Transverse colon (tissue), 4 donors: Measurements from ENCODE around the gene DOHH. TPM values are rescaled to one million over a fixed set of nuclear protein-coding genes. Genes with fewer than 3 reads are reported as not detected.
"Not testable (repeated sequence)": the region's sequence is repeated elsewhere in the genome, so short reads cannot be mapped to it uniquely, and the experiment has no call there.

Experiments used
- DNase-seq: peaks from one replicate; pipeline ENCODE4 v3.0.0-alpha.2; 2019
- H3K27ac ChIP-seq, 4 donors: fragments of 200-600 bp; sonication (generic); 2 replicates each; pipeline ENCODE4 v1.5.1; 2016 to 2018; ENCODE audit warnings: inconsistent platforms in 4 of 4
- H3K27me3 ChIP-seq: fragments of 200-600 bp; sonication (generic); 2 replicates; pipeline ENCODE4 v1.5.1; 2017; ENCODE audit warnings: inconsistent platforms
- H3K36me3 ChIP-seq, 4 donors: fragments of 200-600 bp; sonication (generic); 2 replicates each; pipeline ENCODE4 v1.5.1; 2017 to 2019; ENCODE audit warnings: inconsistent platforms in 4 of 4
- H3K4me1 ChIP-seq, 4 donors: fragments of 200-600 bp; sonication (generic); 2 replicates each; pipeline ENCODE4 v1.5.1; 2017 to 2020; ENCODE audit warnings: inconsistent platforms in 4 of 4
- H3K4me3 ChIP-seq, 4 donors: fragments of 200-600 bp; sonication (generic); 1 replicate in 1 of 4; 2 replicates in 3 of 4; pipeline versions ENCODE4 v1.5.1 to v1.6.1; 2017 to 2019; ENCODE audit warnings: inconsistent platforms in 4 of 4
- H3K9me3 ChIP-seq, 2 donors: fragments of 200-600 bp; sonication (generic); 2 replicates each; pipeline ENCODE4 v1.5.1; 2017 to 2019; ENCODE audit warnings: inconsistent platforms in 2 of 2
- EP300 ChIP-seq: sonication (generic); formaldehyde crosslinking; IDR thresholded peaks from one replicate; pipeline ENCODE4 v1.6.1; 2017; ENCODE audit warnings: antibody characterized with exemption, low read depth
- POLR2A ChIP-seq: fragments of 450-650 bp; IDR thresholded peaks from one replicate; pipeline ENCODE4 v1.6.1; 2016; ENCODE audit warnings: antibody characterized with exemption, mild to moderate bottlenecking, moderate library complexity
- POLR2AphosphoS5 ChIP-seq, 3 donors: sonication (generic); formaldehyde crosslinking; IDR thresholded peaks; one replicate each; pipeline ENCODE4 v1.6.1; 2016; ENCODE audit warnings: antibody characterized with exemption in 3 of 3
- WGBS, 2 donors: methylation state at CpG; one replicate each; pipeline ENCODE4 v1.1.5; 2018; ENCODE audit warnings: low coverage in 1 of 2; 5-methylcytosine and 5-hydroxymethylcytosine counted together
- in situ Hi-C, 4 donors: fragments of 200-750 bp; cut with MboI; loops; one replicate each; pipeline versions ENCODE4 v1.15.0 to v1.15.1; 2017; ENCODE audit warnings: low sequenced_read_pairs in 3 of 4, low pct_ligation_motif_present in 1 of 4, low pct_unique_long_range_greater_than_20kb in 1 of 4
- intact Hi-C: fragments of 100-400 bp; cut with DNase I; formaldehyde crosslinking; loops from one replicate; pipeline ENCODE4 v1.15.1; 2023; ENCODE audit warnings: low total_unique reads
- total RNA-seq, 4 donors: library from RNA; depleted of rRNA; stranded (reverse); fragments of >200 nt; gene quantifications; one replicate each; pipeline ENCODE4 v1.1.0, GENCODE V29; 2016
- TF ChIP-seq, protein P1 (sequence below), 5 experiments: fragments of 200-600 bp in 3 of 5; fragments of 450-650 bp in 2 of 5; sonication (generic) in 3 of 5; IDR thresholded peaks; 1 replicate in 2 of 5; 2 replicates in 3 of 5; pipeline ENCODE4 v1.5.1; 2016 to 2017; ENCODE audit warnings: antibody characterized with exemption in 5 of 5, inconsistent platforms in 3 of 5, mild to moderate bottlenecking in 2 of 5, moderate library complexity in 1 of 5

DOHH gene
- total RNA-seq, 4 donors from 2014 or later: 7.2 to 13.5 (median 10.8) TPM

DNA sequence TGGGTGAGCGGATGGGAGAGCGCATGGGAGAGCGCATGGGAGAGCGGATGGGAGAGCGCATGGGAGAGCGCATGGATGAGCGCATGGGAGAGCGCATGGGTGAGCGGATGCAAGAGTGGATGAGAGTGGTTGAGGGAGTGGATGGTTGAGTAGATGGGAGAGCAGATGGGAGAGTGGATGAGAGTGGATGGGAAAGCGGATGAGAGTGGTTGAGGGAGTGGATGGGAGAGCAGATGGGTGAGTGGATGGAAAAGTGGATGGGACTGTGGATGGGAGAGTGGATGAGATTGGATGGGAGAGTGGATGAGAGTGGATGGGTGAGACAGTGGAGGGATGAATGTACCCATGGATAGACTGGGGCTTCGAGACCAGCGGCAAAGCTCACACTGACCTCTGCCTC is 29.9 kb upstream of the DOHH start:
- H3K4me1 ChIP-seq: no peaks in the 10 kb centered on the region
- no peak for DNase-seq
- H3K36me3 ChIP-seq: peaks cover 0 to 54% (median 22%) of the 10 kb centered on the region in 4 donors
- no peaks in the 10 kb centered on the region for H3K27me3 ChIP-seq
- no peaks in the 10 kb centered on the region for H3K9me3 ChIP-seq
- intact Hi-C loops: no loop called here
- in situ Hi-C loops: no loop called here
- H3K27ac ChIP-seq: no peak overlapping the region
- H3K4me3 ChIP-seq: no peak overlapping the region
- TF ChIP-seq POLR2A (no peak), EP300 (no peak), POLR2AphosphoS5 (IDR thresholded peaks at IDR 0.05) (no peak)
- TF ChIP-seq, protein P1, sequence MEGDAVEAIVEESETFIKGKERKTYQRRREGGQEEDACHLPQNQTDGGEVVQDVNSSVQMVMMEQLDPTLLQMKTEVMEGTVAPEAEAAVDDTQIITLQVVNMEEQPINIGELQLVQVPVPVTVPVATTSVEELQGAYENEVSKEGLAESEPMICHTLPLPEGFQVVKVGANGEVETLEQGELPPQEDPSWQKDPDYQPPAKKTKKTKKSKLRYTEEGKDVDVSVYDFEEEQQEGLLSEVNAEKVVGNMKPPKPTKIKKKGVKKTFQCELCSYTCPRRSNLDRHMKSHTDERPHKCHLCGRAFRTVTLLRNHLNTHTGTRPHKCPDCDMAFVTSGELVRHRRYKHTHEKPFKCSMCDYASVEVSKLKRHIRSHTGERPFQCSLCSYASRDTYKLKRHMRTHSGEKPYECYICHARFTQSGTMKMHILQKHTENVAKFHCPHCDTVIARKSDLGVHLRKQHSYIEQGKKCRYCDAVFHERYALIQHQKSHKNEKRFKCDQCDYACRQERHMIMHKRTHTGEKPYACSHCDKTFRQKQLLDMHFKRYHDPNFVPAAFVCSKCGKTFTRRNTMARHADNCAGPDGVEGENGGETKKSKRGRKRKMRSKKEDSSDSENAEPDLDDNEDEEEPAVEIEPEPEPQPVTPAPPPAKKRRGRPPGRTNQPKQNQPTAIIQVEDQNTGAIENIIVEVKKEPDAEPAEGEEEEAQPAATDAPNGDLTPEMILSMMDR (IDR thresholded peaks at IDR 0.05): no peak
- 90 to 100% methylated on average over 10 to 12 of the region's 12 CpGs for whole genome bisulfite sequencing, 2 donors

DNA sequence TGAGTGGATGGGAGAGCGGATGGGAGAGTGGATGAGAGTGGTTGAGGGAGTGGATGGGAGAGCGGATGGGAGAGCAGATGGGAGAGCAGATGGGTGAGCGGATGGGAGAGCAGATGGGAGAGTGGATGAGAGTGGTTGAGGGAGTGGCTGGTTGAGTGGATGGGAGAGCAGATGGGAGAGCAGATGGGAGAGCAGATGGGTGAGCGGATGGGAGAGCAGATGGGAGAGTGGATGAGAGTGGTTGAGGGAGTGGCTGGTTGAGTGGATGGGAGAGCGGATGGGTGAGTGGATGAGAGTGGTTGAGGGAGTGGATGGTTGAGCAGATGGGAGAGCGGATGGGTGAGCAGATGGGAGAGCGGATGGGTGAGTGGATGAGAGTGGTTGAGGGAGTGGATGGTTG is 28.8 kb upstream of the DOHH start:
- H3K9me3 ChIP-seq, H3K4me1 ChIP-seq, H3K27me3 ChIP-seq, intact Hi-C loops, DNase-seq, in situ Hi-C loops, H3K4me3 ChIP-seq, H3K27ac ChIP-seq: not testable (repeated sequence)
- 90 to 91% methylated on average over 7 of the region's 7 CpGs for WGBS, 2 donors
- peaks cover 0 to 47% (median 23%) of the 10 kb centered on the region in 4 donors for H3K36me3 ChIP-seq

DNA sequence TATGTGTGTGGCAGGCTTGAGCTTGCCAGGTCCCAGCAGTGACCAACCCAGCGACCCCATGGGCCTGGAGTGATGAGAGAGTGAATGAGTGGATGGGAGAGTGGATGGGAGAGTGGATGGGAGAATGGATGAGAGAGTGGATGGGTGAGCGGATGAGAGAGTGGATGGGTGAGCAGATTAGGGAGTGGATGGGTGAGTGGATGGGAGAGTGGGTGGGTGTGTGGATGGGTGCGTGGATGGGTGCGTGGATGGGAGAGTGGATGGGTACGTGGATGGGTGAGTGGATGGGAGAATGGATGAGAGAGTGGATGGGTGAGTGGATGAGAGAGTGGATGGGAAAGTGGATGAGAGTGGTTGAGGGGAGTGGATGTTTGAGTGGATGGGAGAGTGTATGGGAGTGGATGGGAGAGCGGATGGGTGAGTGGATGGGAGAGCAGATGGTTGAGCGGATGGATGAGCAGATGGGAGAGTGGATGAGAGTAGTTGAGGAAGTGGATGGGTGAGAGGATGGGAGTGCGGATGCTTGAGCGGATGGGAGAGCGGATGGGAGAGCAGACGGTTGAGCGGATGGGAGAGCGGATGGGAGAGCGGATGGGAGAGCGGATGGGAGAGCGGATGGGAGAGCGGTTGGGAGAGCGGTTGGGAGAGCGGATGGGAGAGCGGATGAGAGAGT is 28.2 kb upstream of the DOHH start:
- Histone ChIP-seq H3K27me3 (no peaks in the 10 kb centered on the region), H3K4me3 (no peak overlapping the region), H3K27ac (no peak overlapping the region), H3K36me3 (peaks cover 0 to 52% (median 22%) of the 10 kb centered on the region in 4 donors), H3K4me1 (no peaks in the 10 kb centered on the region), H3K9me3 (no peaks in the 10 kb centered on the region)
- TF ChIP-seq POLR2A: no peak
- TF ChIP-seq EP300: no peak
- in situ Hi-C loops: no loop called here
- intact Hi-C loops: no loop called here
- no peak for DNase-seq
- 91 to 96% methylated on average over 9 to 20 of the region's 20 CpGs for WGBS, 2 donors

DNA sequence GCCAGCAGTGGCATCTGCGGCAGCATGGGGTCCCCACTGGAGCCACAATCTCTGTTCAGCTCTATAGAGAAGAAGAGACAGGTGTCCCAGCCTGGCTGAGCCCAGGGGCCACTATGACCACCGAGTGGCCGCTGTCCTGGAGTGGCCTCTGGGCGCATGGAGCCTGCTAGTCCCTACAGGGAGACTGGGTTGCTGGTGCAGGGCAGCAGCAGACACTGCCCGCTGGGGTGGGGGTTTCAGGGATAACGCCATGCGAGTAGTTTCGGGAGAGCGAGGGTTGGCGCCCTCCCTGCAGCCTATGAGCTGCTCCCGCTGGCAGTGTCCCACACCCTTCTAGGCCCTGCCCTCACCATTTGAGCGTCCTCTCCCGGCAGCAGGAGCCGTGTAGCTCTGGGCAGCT is 27.6 kb upstream of the DOHH start:
- Histone ChIP-seq H3K36me3 (peaks cover 0 to 52% (median 19%) of the 10 kb centered on the region in 4 donors), H3K27ac (no peak overlapping the region), H3K27me3 (no peaks in the 10 kb centered on the region), H3K4me3 (no peak overlapping the region), H3K9me3 (no peaks in the 10 kb centered on the region), H3K4me1 (no peaks in the 10 kb centered on the region)
- in situ Hi-C loops (no loop called here), intact Hi-C loops (no loop called here)
- no peak for TF ChIP-seq EP300
- TF ChIP-seq POLR2AphosphoS5 (IDR thresholded peaks at IDR 0.05): no peak
- no peak for TF ChIP-seq POLR2A
- TF ChIP-seq, protein P1 (IDR thresholded peaks at IDR 0.05): no peak
- WGBS, 2 donors: 98% methylated on average over 13 of the region's 14 CpGs; no CpG with 5 or more reads in 1 of the 2 donors
- DNase-seq: no peak

DNA sequence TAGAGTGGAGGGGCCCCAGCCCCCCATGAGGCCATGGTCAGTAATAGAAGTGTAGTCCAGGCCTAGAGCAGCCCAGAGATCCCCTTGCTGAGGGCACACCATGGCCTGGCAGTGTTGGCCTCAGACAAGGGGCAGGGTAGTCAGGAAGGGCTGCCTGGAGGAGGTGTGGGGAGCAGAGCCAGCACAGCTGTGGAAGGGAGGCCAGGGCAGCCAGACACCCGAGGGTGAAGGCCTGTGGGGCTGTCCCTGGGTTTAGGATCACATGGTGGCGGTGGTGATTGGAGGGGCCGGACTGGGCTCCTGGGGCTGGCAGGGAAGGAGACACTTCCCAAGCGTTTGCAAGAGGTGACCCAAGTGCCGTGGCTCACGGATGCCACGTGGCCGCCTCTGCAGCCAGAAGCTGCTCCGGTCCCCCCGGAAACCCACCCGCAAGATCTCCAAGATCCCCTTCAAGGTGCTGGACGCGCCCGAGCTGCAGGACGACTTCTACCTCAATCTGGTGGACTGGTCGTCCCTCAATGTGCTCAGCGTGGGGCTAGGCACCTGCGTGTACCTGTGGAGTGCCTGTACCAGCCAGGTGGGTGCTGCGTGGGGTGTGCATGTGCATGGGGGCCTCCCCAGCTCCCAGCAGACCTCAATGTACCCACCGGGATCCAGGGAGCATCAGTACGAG is 26.9 kb upstream of the DOHH start:
- H3K27ac ChIP-seq: no peak overlapping the region
- in situ Hi-C loops (no loop called here), intact Hi-C loops (loop anchor here (2.0 kb wide), 1 partner anchor 15 kb away; no protein-coding TSS in a partner anchor)
- no peaks in the 10 kb centered on the region for H3K9me3 ChIP-seq
- H3K36me3 ChIP-seq: peaks cover 0 to 47% (median 16%) of the 10 kb centered on the region in 4 donors
- 93% methylated on average over 21 of the region's 21 CpGs; no CpG with 5 or more reads in 1 of the 2 donors for WGBS, 2 donors
- no peaks in the 10 kb centered on the region for H3K4me1 ChIP-seq
- DNase-seq: no peak
- H3K4me3 ChIP-seq: no peak overlapping the region
- H3K27me3 ChIP-seq: no peaks in the 10 kb centered on the region
- TF ChIP-seq POLR2AphosphoS5 (IDR thresholded peaks at IDR 0.05): no peak
- TF ChIP-seq, protein P1 (IDR thresholded peaks at IDR 0.05): no peak
- no peak for TF ChIP-seq EP300
